Endothelial cell of umbilical vein (primary cell): ENCODE results near the gene TRPC5OS. TPM values are rescaled to one million over a fixed set of nuclear protein-coding genes. Genes with fewer than 3 reads are reported as not detected.
A peak's percentile ranks its signal among the peaks of the same experiment; 100 is the strongest.

Source experiments
- BruUV-seq: library from RNA; stranded (reverse); fragments of 400-500 nt; replicated peaks from 2 replicates; lab custom pipeline; 2021; lab: Mats Ljungman, UMichigan
- CTCF ChIA-PET: fragments of 300-600, 350-600 bp; sonication (Branson Sonifier 250); formaldehyde crosslinking; loops from one replicate; lab custom pipeline; 2021; ENCODE audit warnings: antibody characterized with exemption, inconsistent platforms; lab: Charles Lee
- POLR2A ChIA-PET: fragments of 300-600, 350-600 bp; sonication (Branson Sonifier 250); formaldehyde crosslinking; loops from one replicate; lab custom pipeline; 2021; ENCODE audit warnings: antibody characterized with exemption, inconsistent platforms; lab: Charles Lee
- DNase-seq: peaks from one replicate; pipeline ENCODE4 v3.0.0-alpha.2; 2011; ENCODE audit warnings: low read depth, low spot score
- FAIRE-seq: peaks from 2 replicates; lab custom pipeline; 2011; peaks lifted over from hg19 to GRCh38; lab: Jason Lieb, UNC
- H2AFZ ChIP-seq: 2 replicates; pipeline ENCODE4 v1.6.0; 2012; ENCODE audit warnings: low read depth, low read length, control low read depth, inconsistent platforms
- H3K27ac ChIP-seq: 2 replicates; pipeline ENCODE4 v1.5.1; 2011; ENCODE audit warnings: low read depth, mild to moderate bottlenecking, control low read depth, low read length, moderate library complexity; ENCODE audit not compliant: insufficient read depth
- H3K27me3 ChIP-seq, 2 experiments: 2 replicates each; pipeline versions ENCODE4 v1.6.0 to v1.6.1; 2011; ENCODE audit warnings: low read length in 2 of 2, mixed read lengths in 1 of 2; ENCODE audit not compliant: control insufficient read depth in 2 of 2, insufficient read depth in 2 of 2
- H3K36me3 ChIP-seq, 2 experiments: 2 replicates in 1 of 2; 3 replicates in 1 of 2; pipeline ENCODE4 v1.5.1; 2011; ENCODE audit warnings: low read length in 2 of 2, mild to moderate bottlenecking in 1 of 2, moderate library complexity in 1 of 2; ENCODE audit not compliant: control insufficient read depth in 2 of 2, insufficient read depth in 2 of 2; ENCODE audit errors: extremely low read depth in 1 of 2
- H3K4me1 ChIP-seq: 3 replicates; pipeline ENCODE4 v1.5.1; 2011; ENCODE audit warnings: mild to moderate bottlenecking, low read length; ENCODE audit not compliant: control insufficient read depth, insufficient read depth; ENCODE audit errors: extremely low read depth
- H3K4me2 ChIP-seq: 2 replicates; pipeline ENCODE4 v1.6.1; 2011; ENCODE audit warnings: low read length, control low read depth, mixed read lengths; ENCODE audit not compliant: insufficient read depth
- H3K4me3 ChIP-seq, 3 experiments: fragments of 200-600 bp in 1 of 3; sonication (generic), shearing (Covaris generic) in 1 of 3; replicated peaks in 1 of 3; 2 replicates each; pipeline ENCODE4 v1.5.1; 2011 to 2016; ENCODE audit warnings: control low read depth in 3 of 3, low read length in 3 of 3, mild to moderate bottlenecking in 2 of 3, inconsistent platforms in 1 of 3, low read depth in 1 of 3, moderate library complexity in 1 of 3; ENCODE audit not compliant: insufficient read depth in 1 of 3
- H3K79me2 ChIP-seq: 2 replicates; pipeline ENCODE4 v1.6.0; 2012; ENCODE audit warnings: low read length, inconsistent platforms; ENCODE audit not compliant: control insufficient read depth, insufficient read depth
- H3K9ac ChIP-seq: replicated peaks from 2 replicates; pipeline ENCODE3; 2011; ENCODE audit warnings: low read length, control low read depth; ENCODE audit not compliant: insufficient read depth; ENCODE audit errors: extremely low read depth
- H3K9me1 ChIP-seq: replicated peaks from 3 replicates; pipeline ENCODE4 v1.6.0; 2011; ENCODE audit warnings: mild to moderate bottlenecking, low read length; ENCODE audit not compliant: control insufficient read depth, insufficient read depth; ENCODE audit errors: extremely low read depth
- H3K9me3 ChIP-seq: replicated peaks from 2 replicates; pipeline ENCODE4 v1.5.1; 2012; ENCODE audit warnings: low read length, inconsistent platforms; ENCODE audit not compliant: control insufficient read depth, insufficient read depth
- H4K20me1 ChIP-seq: replicated peaks from 2 replicates; pipeline ENCODE3; 2011; ENCODE audit warnings: mild to moderate bottlenecking, low read length; ENCODE audit not compliant: control insufficient read depth, insufficient read depth; ENCODE audit errors: extremely low read depth
- CTCF ChIP-seq, 2 donors: IDR thresholded peaks; 1 replicate in 1 of 2; 2 replicates in 1 of 2; pipeline ENCODE4 v1.5.1; 2011; ENCODE audit warnings: low read length in 2 of 2, mild to moderate bottlenecking in 2 of 2, moderate library complexity in 2 of 2, control low read depth in 1 of 2, inconsistent platforms in 1 of 2, low read depth in 1 of 2; ENCODE audit not compliant: insufficient read depth in 1 of 2; ENCODE audit errors: extremely low read depth in 1 of 2
- EZH2 ChIP-seq: IDR thresholded peaks from 2 replicates; pipeline ENCODE4 v1.6.1; 2012; ENCODE audit warnings: borderline replicate concordance, low read depth, mild to moderate bottlenecking, moderate library complexity, low read length, inconsistent platforms; ENCODE audit not compliant: severe bottlenecking
- FOS ChIP-seq: IDR thresholded peaks from 2 replicates; pipeline ENCODE4 v1.6.1; 2011; ENCODE audit warnings: mild to moderate bottlenecking, low read length, moderate library complexity, borderline replicate concordance; ENCODE audit not compliant: insufficient read depth
- GATA2 ChIP-seq: IDR thresholded peaks from 2 replicates; pipeline ENCODE4 v1.7.0; 2011; ENCODE audit warnings: low read depth, mild to moderate bottlenecking, moderate library complexity, mixed read lengths, low read length; ENCODE audit not compliant: insufficient read length, insufficient read depth
- JUN ChIP-seq: IDR thresholded peaks from 2 replicates; pipeline ENCODE4 v1.6.1; 2011; ENCODE audit warnings: borderline replicate concordance, low read depth; ENCODE audit not compliant: insufficient read length, insufficient read depth
- MAX ChIP-seq: IDR thresholded peaks from 2 replicates; pipeline ENCODE4 v1.6.1; 2011; ENCODE audit not compliant: insufficient read depth, insufficient read length
- MYC ChIP-seq: IDR thresholded peaks from one replicate; pipeline ENCODE4 v1.6.1; 2011; ENCODE audit warnings: mild to moderate bottlenecking, low read depth, low read length
- POLR2A ChIP-seq: IDR thresholded peaks from 2 replicates; pipeline ENCODE4 v1.6.1; 2012; ENCODE audit warnings: low read depth, mild to moderate bottlenecking, control low read depth, low read length
- POLR2AphosphoS5 ChIP-seq: IDR thresholded peaks from 2 replicates; pipeline ENCODE4 v1.6.1; 2012; ENCODE audit warnings: low read depth, mild to moderate bottlenecking, control low read depth, low read length, moderate library complexity; ENCODE audit not compliant: insufficient read depth
- dilution Hi-C: fragments of 300-500 bp; cut with MboI; formaldehyde crosslinking; loops from one replicate; pipeline ENCODE4 v1.15.0; 2019; ENCODE audit warnings: low sequenced_read_pairs; ENCODE audit not compliant: extremely low pct_ligation_motif_present
- intact Hi-C: fragments of 100-400 bp; cut with micrococcal nuclease; formaldehyde crosslinking; loops from one replicate; pipeline ENCODE4 v1.10.0; 2022
- polyA plus RNA-seq, 4 experiments: library from polyadenylated mRNA; depleted of rRNA in 3 of 4; stranded (reverse) in 3 of 4; unstranded in 1 of 4; fragments of >200 nt; gene quantifications; 2 replicates each; pipeline versions ENCODE4 v1.2.1 to v1.2.3, GENCODE V29; 2011 to 2012; ENCODE audit warnings: missing spikeins in 1 of 4
- total RNA-seq: library from RNA; stranded (reverse); gene quantifications from 2 replicates; pipeline ENCODE4 v1.2.3, GENCODE V29; 2021

Gene TRPC5OS
- total and polyA plus RNA-seq, 2 donors (not counting 3 experiments of a cell fraction or from before 2014, with no cell fraction given) = not detected

- no peaks in the 10 kb centered on the region for H3K27me3 ChIP-seq
- no peaks in the 10 kb centered on the region for H4K20me1 ChIP-seq
- intact Hi-C loops (no loop called here), dilution Hi-C loops (no loop called here)
- no peak overlapping the region for H3K27ac ChIP-seq
- no peaks in the 10 kb centered on the region for H3K4me1 ChIP-seq
- ChIA-PET POLR2A (no interaction called here), CTCF (interaction anchor here (0.9 kb wide), 1 partner anchor 1872 kb away, joined by 3 read pairs; no protein-coding TSS in a partner anchor)
- no TSS peak for BruUV-seq
- H3K36me3 ChIP-seq = no peaks in the 10 kb centered on the region
- H3K9ac ChIP-seq = no peak overlapping the region
- no peaks in the 10 kb centered on the region for H3K9me1 ChIP-seq
- no peak overlapping the region for H2AFZ ChIP-seq
- no peaks in the 10 kb centered on the region for H3K79me2 ChIP-seq
- DNase-seq (peak; percentile 11), FAIRE-seq (peak; percentile 8)
- H3K4me3 ChIP-seq = no peak overlapping the region
- peak; percentile 27 to 36 for TF ChIP-seq CTCF (IDR thresholded peaks at IDR 0.05; ENCODE audit: extremely low read depth in 1 of 2, insufficient read depth in 1 of 2, low read depth in 1 of 2, low read length in 2 of 2)
- no peak for TF ChIP-seq POLR2A
- H3K4me2 ChIP-seq = no peak overlapping the region
- no peaks in the 10 kb centered on the region for H3K9me3 ChIP-seq
Observed at GRCh38 chrX:111869639-111870034, 6.3 kb upstream of the TRPC5OS start.

- no peak overlapping the region for H3K4me2 ChIP-seq
- no peaks in the 10 kb centered on the region for H3K27me3 ChIP-seq
- ChIA-PET CTCF (no interaction called here), POLR2A (no interaction called here)
- no peaks in the 10 kb centered on the region for H3K36me3 ChIP-seq
- no peaks in the 10 kb centered on the region for H3K4me1 ChIP-seq
- FAIRE-seq (peak; percentile 12), DNase-seq (no peak)
- no peaks in the 10 kb centered on the region for H3K9me3 ChIP-seq
- dilution Hi-C loops (no loop called here), intact Hi-C loops (no loop called here)
- H3K79me2 ChIP-seq = no peaks in the 10 kb centered on the region
- H3K9me1 ChIP-seq = no peaks in the 10 kb centered on the region
- BruUV-seq = no TSS peak
- H2AFZ ChIP-seq = no peak overlapping the region
- H3K9ac ChIP-seq = no peak overlapping the region
- no peak overlapping the region for H3K27ac ChIP-seq
- no peak overlapping the region for H3K4me3 ChIP-seq
- H4K20me1 ChIP-seq = no peaks in the 10 kb centered on the region
- TF ChIP-seq FOS (no peak), MYC (no peak), MAX (no peak), POLR2A (no peak), EZH2 (no peak), JUN (no peak), GATA2 (no peak), CTCF (IDR thresholded peaks at IDR 0.05; ENCODE audit: extremely low read depth in 1 of 2, insufficient read depth in 1 of 2, low read depth in 1 of 2, low read length in 2 of 2) (no peak), POLR2AphosphoS5 (no peak)
Observed at GRCh38 chrX:111874241-111874640, 1.7 kb upstream of the TRPC5OS start.
